Measurements from ENCODE around the gene KLK8. TPM values are rescaled to one million over a fixed set of nuclear protein-coding genes. Genes with fewer than 3 reads are reported as not detected.

KLK8 gene, protein sequence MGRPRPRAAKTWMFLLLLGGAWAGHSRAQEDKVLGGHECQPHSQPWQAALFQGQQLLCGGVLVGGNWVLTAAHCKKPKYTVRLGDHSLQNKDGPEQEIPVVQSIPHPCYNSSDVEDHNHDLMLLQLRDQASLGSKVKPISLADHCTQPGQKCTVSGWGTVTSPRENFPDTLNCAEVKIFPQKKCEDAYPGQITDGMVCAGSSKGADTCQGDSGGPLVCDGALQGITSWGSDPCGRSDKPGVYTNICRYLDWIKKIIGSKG
- not detected for total RNA-seq (ENCODE audit: unreplicated experiment)
- long read RNA-seq, result 0 reads

DNA sequence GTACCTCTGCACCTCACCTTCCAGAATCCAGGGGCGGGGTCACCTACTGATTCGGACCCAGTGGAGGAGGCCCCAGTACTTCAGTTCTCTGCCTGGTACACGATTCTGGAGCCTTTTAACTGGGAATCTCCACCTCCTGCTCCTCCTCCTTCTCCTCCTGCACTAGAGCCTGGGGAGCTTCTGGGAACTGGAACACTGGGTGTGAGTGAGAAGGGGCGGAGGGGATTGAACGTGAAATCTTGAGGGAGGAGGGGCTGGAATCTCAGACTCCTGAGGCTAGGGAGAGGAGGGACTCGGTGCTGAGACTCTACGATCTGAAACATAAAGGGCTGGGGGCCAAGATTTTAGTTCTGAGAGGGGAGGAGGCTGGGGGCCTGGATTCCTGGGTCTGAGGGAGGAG is at the start of gene KLK8:
Gene KLK8 (minus strand): TSS at position 90 of the 400 bp plus-strand sequence. CDS start 437 bp downstream, outside the sequence.
- Mint-ChIP-seq H3K27me3 (ENCODE audit: unreplicated experiment) (peaks cover 14% of the 10 kb centered on the region), H3K4me1 (ENCODE audit: unreplicated experiment) (no peaks in the 10 kb centered on the region), H3K9me3 (ENCODE audit: unreplicated experiment) (no peaks in the 10 kb centered on the region), H3K36me3 (ENCODE audit: low read depth, unreplicated experiment) (no peaks in the 10 kb centered on the region), H3K27ac (ENCODE audit: unreplicated experiment) (no peak within 1 kb of the TSS), H3K4me3 (ENCODE audit: unreplicated experiment) (peak within 1 kb of the TSS; percentile 25)
- TF ChIP-seq CTCF (IDR thresholded peaks at IDR 0.05; ENCODE audit: unreplicated experiment), result no peak
- DNase-seq (ENCODE audit: low spot score), result no peak

- Mint-ChIP-seq H3K27ac (ENCODE audit: unreplicated experiment) (peak overlapping the region; percentile 94), H3K4me1 (ENCODE audit: unreplicated experiment) (peaks cover 16% of the 10 kb centered on the region), H3K27me3 (ENCODE audit: unreplicated experiment) (peaks cover 6% of the 10 kb centered on the region), H3K4me3 (ENCODE audit: unreplicated experiment) (no peak overlapping the region), H3K36me3 (ENCODE audit: low read depth, unreplicated experiment) (no peaks in the 10 kb centered on the region), H3K9me3 (ENCODE audit: unreplicated experiment) (no peaks in the 10 kb centered on the region)
- no peak for DNase-seq (ENCODE audit: low spot score)
- TF ChIP-seq CTCF (IDR thresholded peaks at IDR 0.05; ENCODE audit: unreplicated experiment), result no peak
Measured at GRCh38 chr19:51047031-51047335, 45.6 kb upstream of the KLK8 start.

DNA sequence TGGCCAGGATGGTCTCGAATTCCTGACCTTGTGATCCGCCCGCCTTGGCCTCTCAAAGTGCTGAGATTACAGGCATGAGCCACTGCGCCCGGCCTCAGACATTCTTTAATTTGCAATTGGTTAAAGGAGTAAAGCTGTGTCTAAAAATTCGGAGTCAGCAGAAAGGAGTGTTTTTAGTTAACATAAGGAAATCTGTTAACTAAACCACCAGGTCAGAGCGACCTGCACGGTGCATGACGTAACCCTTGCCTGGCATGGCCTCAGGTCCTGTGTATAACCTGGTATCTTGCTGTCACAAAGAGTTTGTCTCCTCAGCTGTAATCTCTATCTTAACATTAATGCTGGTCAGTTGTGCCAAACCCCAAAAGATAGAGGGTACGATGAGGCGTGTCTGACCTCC is 42.9 kb upstream of the KLK8 start:
- Mint-ChIP-seq H3K27ac (ENCODE audit: unreplicated experiment) (no peak overlapping the region), H3K27me3 (ENCODE audit: unreplicated experiment) (peaks cover 6% of the 10 kb centered on the region), H3K4me3 (ENCODE audit: unreplicated experiment) (no peak overlapping the region), H3K4me1 (ENCODE audit: unreplicated experiment) (peaks cover 16% of the 10 kb centered on the region), H3K36me3 (ENCODE audit: low read depth, unreplicated experiment) (no peaks in the 10 kb centered on the region), H3K9me3 (ENCODE audit: unreplicated experiment) (no peaks in the 10 kb centered on the region)
- DNase-seq (ENCODE audit: low spot score), result no peak
- no peak for TF ChIP-seq CTCF (IDR thresholded peaks at IDR 0.05; ENCODE audit: unreplicated experiment)

DNA sequence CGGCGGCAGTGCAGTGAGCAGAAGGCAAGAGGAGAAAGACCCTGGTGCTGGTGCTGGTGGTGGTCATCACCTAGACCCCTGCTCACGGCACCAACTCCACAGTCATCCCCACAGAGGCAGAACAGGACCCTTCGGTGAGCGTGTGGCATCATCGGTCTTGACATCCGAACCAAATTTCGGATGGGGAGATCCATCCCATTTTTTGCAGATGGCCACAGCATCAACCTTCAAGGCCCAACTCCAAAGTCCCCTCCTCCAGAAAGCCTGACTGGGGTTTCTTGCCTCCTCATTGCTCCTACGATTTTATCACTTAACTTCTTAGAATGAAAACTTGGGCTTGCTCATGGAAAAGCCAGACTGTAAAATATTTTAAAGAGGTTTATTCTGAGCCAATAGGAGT is 42.1 kb upstream of the KLK8 start:
- Mint-ChIP-seq H3K9me3 (ENCODE audit: unreplicated experiment) (no peaks in the 10 kb centered on the region), H3K36me3 (ENCODE audit: low read depth, unreplicated experiment) (no peaks in the 10 kb centered on the region), H3K4me3 (ENCODE audit: unreplicated experiment) (no peak overlapping the region), H3K27me3 (ENCODE audit: unreplicated experiment) (peaks cover 6% of the 10 kb centered on the region), H3K27ac (ENCODE audit: unreplicated experiment) (no peak overlapping the region), H3K4me1 (ENCODE audit: unreplicated experiment) (peaks cover 16% of the 10 kb centered on the region)
- no peak for DNase-seq (ENCODE audit: low spot score)
- TF ChIP-seq CTCF (IDR thresholded peaks at IDR 0.05; ENCODE audit: unreplicated experiment), result no peak

GRCh38 chr19:51040151-51040550 is 38.7 kb upstream of the KLK8 start:
- TF ChIP-seq CTCF (IDR thresholded peaks at IDR 0.05; ENCODE audit: unreplicated experiment), result no peak
- H3K4me3 Mint-ChIP-seq (ENCODE audit: unreplicated experiment), result no peak overlapping the region
- peaks cover 4% of the 10 kb centered on the region for H3K27me3 Mint-ChIP-seq (ENCODE audit: unreplicated experiment)
- H3K4me1 Mint-ChIP-seq (ENCODE audit: unreplicated experiment), result no peaks in the 10 kb centered on the region
- no peaks in the 10 kb centered on the region for H3K9me3 Mint-ChIP-seq (ENCODE audit: unreplicated experiment)
- H3K27ac Mint-ChIP-seq (ENCODE audit: unreplicated experiment), result no peak overlapping the region
- no peaks in the 10 kb centered on the region for H3K36me3 Mint-ChIP-seq (ENCODE audit: low read depth, unreplicated experiment)
- DNase-seq (ENCODE audit: low spot score), result no peak
